Right lobe of liver (tissue), 4 donors: ENCODE measurements around the gene CTRB1.

ENCODE experiments used
- CTCF ChIP-seq, 4 donors: fragments of 200-600 bp in 3 of 4; fragments of 450-650 bp in 1 of 4; IDR thresholded peaks; one replicate each; pipeline versions ENCODE4 v1.5.1 to v1.8.0; 2016 to 2022; ENCODE audit warnings: antibody characterized with exemption in 4 of 4, mild to moderate bottlenecking in 2 of 4
- POLR2A ChIP-seq: fragments of 450-650 bp; IDR thresholded peaks from one replicate; pipeline ENCODE4 v1.6.1; 2017; ENCODE audit warnings: antibody characterized with exemption, mild to moderate bottlenecking
- donor health status: DM: no; HTN: no; CAD: no.
- donor health status: DM: no; HTN: no; CAD: no.
- donor health status: DM: no; HTN: yes; CAD: no.

GRCh38 chr16:75181630-75182029 is 37.2 kb upstream of the CTRB1 start:
- TF ChIP-seq CTCF (IDR thresholded peaks at IDR 0.05): no peak
- TF ChIP-seq POLR2A: no peak
